HEK293 (cell line): ENCODE data around the gene SCYL1.
"Not testable (repeated sequence)": the region's sequence is repeated elsewhere in the genome, so short reads cannot be mapped to it uniquely, and the experiment has no call there.

Experiments used
- CTCF ChIA-PET: fragments of 350-600 bp; formaldehyde crosslinking; extraction: SDS; loops from one replicate; lab custom pipeline; 2021; ENCODE audit warnings: antibody characterized with exemption; lab: Yijun Ruan, JAX
- POLR2A ChIA-PET: fragments of 300-600 bp; formaldehyde crosslinking; extraction: SDS; loops from one replicate; lab custom pipeline; 2020; ENCODE audit warnings: antibody characterized with exemption, inconsistent platforms; lab: Yijun Ruan, JAX
- H3K27ac ChIP-seq: fragments of 200-500 bp; sonication (Bioruptor generic); 2 replicates; pipeline ENCODE4 v1.5.1; 2014; ENCODE audit warnings: low read depth, low read length, control low read depth, inconsistent platforms; ENCODE audit errors: extremely low read depth
- H3K36me3 ChIP-seq, 2 experiments: fragments of 200-500 bp in 1 of 2; sonication (Bioruptor generic) in 1 of 2; 1 replicate in 1 of 2; 2 replicates in 1 of 2; pipeline ENCODE4 v1.5.1; 2014 to 2017; ENCODE audit warnings: inconsistent platforms in 2 of 2, low read length in 2 of 2; ENCODE audit not compliant: control insufficient read depth in 2 of 2, insufficient read depth in 1 of 2
- H3K4me1 ChIP-seq: fragments of 200-500 bp; sonication (Bioruptor generic); 2 replicates; pipeline ENCODE4 v1.5.1; 2014; ENCODE audit warnings: mild to moderate bottlenecking, low read length, inconsistent platforms; ENCODE audit not compliant: control insufficient read depth, insufficient read depth
- H3K4me3 ChIP-seq: 2 replicates; pipeline ENCODE4 v1.5.1; 2011; ENCODE audit warnings: low read depth, mild to moderate bottlenecking, control low read depth, low read length, moderate library complexity
- H3K9me3 ChIP-seq: fragments of 200-500 bp; sonication (Bioruptor generic); 2 replicates; pipeline ENCODE4 v1.5.1; 2014; ENCODE audit warnings: low read depth, low read length, inconsistent platforms; ENCODE audit not compliant: control insufficient read depth, insufficient read depth
- KLF16 ChIP-seq: fragments of 450-650 bp; formaldehyde crosslinking; IDR thresholded peaks from 2 replicates; pipeline ENCODE4 v1.5.1; 2017; ENCODE audit warnings: missing biosample characterization, missing genetic modification characterization
- PRDM1 ChIP-seq: fragments of 450-650 bp; formaldehyde crosslinking; IDR thresholded peaks from 2 replicates; pipeline ENCODE4; 2016; ENCODE audit warnings: missing biosample characterization, missing genetic modification characterization
- PRDM4 ChIP-seq: fragments of 450-650 bp; formaldehyde crosslinking; IDR thresholded peaks from 2 replicates; pipeline ENCODE4 v1.5.1; 2017; ENCODE audit warnings: missing biosample characterization, missing genetic modification characterization
- TRIM28 ChIP-seq: IDR thresholded peaks from 2 replicates; pipeline ENCODE4 v1.6.1; 2011; ENCODE audit warnings: low read length, control low read depth, borderline replicate concordance
- YY1 ChIP-seq: fragments of 450-650 bp; formaldehyde crosslinking; IDR thresholded peaks from 2 replicates; pipeline ENCODE4 v1.5.1; 2018; ENCODE audit warnings: missing biosample characterization, missing genetic modification characterization
- ZBTB17 ChIP-seq: fragments of 450-650 bp; formaldehyde crosslinking; IDR thresholded peaks from 2 replicates; pipeline ENCODE4 v1.5.1; 2016; ENCODE audit warnings: missing biosample characterization, missing genetic modification characterization
- ZBTB20 ChIP-seq: fragments of 450-650 bp; formaldehyde crosslinking; IDR thresholded peaks from 2 replicates; pipeline ENCODE4 v1.5.1; 2016; ENCODE audit warnings: missing biosample characterization, missing genetic modification characterization
- ZFHX2 ChIP-seq: fragments of 450-650 bp; formaldehyde crosslinking; conservative IDR thresholded peaks from 2 replicates; pipeline ENCODE4 v1.5.1; 2016; ENCODE audit warnings: missing biosample characterization, missing genetic modification characterization
- ZNF16 ChIP-seq: fragments of 450-650 bp; formaldehyde crosslinking; IDR thresholded peaks from 2 replicates; pipeline ENCODE4 v1.5.1; 2016; ENCODE audit warnings: low read depth, missing biosample characterization, missing genetic modification characterization
- ZNF169 ChIP-seq: fragments of 450-650 bp; formaldehyde crosslinking; IDR thresholded peaks from 2 replicates; pipeline ENCODE4 v1.5.1; 2016; ENCODE audit warnings: missing biosample characterization, missing genetic modification characterization
- ZNF174 ChIP-seq: fragments of 450-650 bp; formaldehyde crosslinking; IDR thresholded peaks from 2 replicates; pipeline ENCODE4 v1.5.0; 2017; ENCODE audit warnings: missing biosample characterization, mild to moderate bottlenecking, missing genetic modification characterization
- ZNF202 ChIP-seq: fragments of 450-650 bp; formaldehyde crosslinking; IDR thresholded peaks from 2 replicates; pipeline ENCODE4 v1.5.1; 2016; ENCODE audit warnings: missing biosample characterization, missing genetic modification characterization, borderline replicate concordance
- ZNF239 ChIP-seq: fragments of 450-650 bp; formaldehyde crosslinking; IDR thresholded peaks from 2 replicates; pipeline ENCODE4 v1.5.1; 2016; ENCODE audit warnings: missing biosample characterization, missing genetic modification characterization
- ZNF266 ChIP-seq: fragments of 450-650 bp; formaldehyde crosslinking; IDR thresholded peaks from 2 replicates; pipeline ENCODE4 v1.5.1; 2016; ENCODE audit warnings: missing biosample characterization, missing genetic modification characterization, low read depth
- ZNF362 ChIP-seq: fragments of 450-650 bp; formaldehyde crosslinking; IDR thresholded peaks from 2 replicates; pipeline ENCODE4 v1.5.1; 2016; ENCODE audit warnings: missing biosample characterization, missing genetic modification characterization
- ZNF366 ChIP-seq: fragments of 450-650 bp; formaldehyde crosslinking; conservative IDR thresholded peaks from 2 replicates; pipeline ENCODE4 v1.5.1; 2016; ENCODE audit warnings: missing biosample characterization, missing genetic modification characterization
- ZNF521 ChIP-seq: fragments of 450-650 bp; formaldehyde crosslinking; IDR thresholded peaks from 2 replicates; pipeline ENCODE4 v1.5.1; 2017; ENCODE audit warnings: missing biosample characterization, mild to moderate bottlenecking, missing genetic modification characterization
- ZNF544 ChIP-seq: fragments of 450-650 bp; formaldehyde crosslinking; IDR thresholded peaks from 2 replicates; pipeline ENCODE4 v1.5.0; 2017; ENCODE audit warnings: missing biosample characterization, missing genetic modification characterization
- ZNF596 ChIP-seq: fragments of 450-650 bp; IDR thresholded peaks from 2 replicates; pipeline ENCODE4 v1.5.0; 2018; ENCODE audit warnings: missing biosample characterization, mild to moderate bottlenecking, missing genetic modification characterization, moderate library complexity
- ZNF626 ChIP-seq: fragments of 450-650 bp; sonication (Bioruptor Pico); formaldehyde crosslinking; IDR thresholded peaks from 2 replicates; pipeline ENCODE4 v1.5.1; 2018; ENCODE audit warnings: missing biosample characterization, missing genetic modification characterization, inconsistent platforms
- ZNF707 ChIP-seq: fragments of 450-650 bp; formaldehyde crosslinking; IDR thresholded peaks from 2 replicates; pipeline ENCODE4 v1.5.1; 2016; ENCODE audit warnings: missing biosample characterization, missing genetic modification characterization

The SCYL1 gene

GRCh38 chr11:65516135-65516968, 8.5 kb upstream of the SCYL1 start:
- Histone ChIP-seq H3K4me1 (no peaks in the 10 kb centered on the region), H3K9me3 (no peaks in the 10 kb centered on the region), H3K4me3 (no peak overlapping the region), H3K36me3 (no peaks in the 10 kb centered on the region), H3K27ac (no peak overlapping the region)
- POLR2A ChIA-PET: interaction anchor here (0.7 to 1.4 kb wide), 5 partner anchors 9 to 454 kb away, joined by 3 to 5 read pairs (median 4); partner anchors contain the start of genes EHBP1L1, MALAT1 and SCYL1
- TF ChIP-seq ZNF202 (tag by site-specific recombination): peak; percentile 85; the same call in 1 of the 2 replicates
- TF ChIP-seq ZNF266 (tag by site-specific recombination): 0 out of 2 replicates have a peak, but pooled peaks have one; percentile 10
- TF ChIP-seq ZBTB20 (tag by site-specific recombination): no peak
- TF ChIP-seq ZNF544 (tag by site-specific recombination): no peak
- peak; percentile 27; the same call in 1 of the 2 replicates for TF ChIP-seq ZBTB17 (tag by site-specific recombination)
- TF ChIP-seq ZNF521: no peak
- no peak for TF ChIP-seq YY1 (tag by site-specific recombination)
- peak; percentile 93 for TF ChIP-seq ZNF366 (tag by site-specific recombination)
- TF ChIP-seq TRIM28: no peak
- TF ChIP-seq ZNF596 (tag by site-specific recombination): peak; percentile 100
- no peak for TF ChIP-seq ZFHX2 (tag by site-specific recombination)
- peak; percentile 98 for TF ChIP-seq PRDM1 (tag by site-specific recombination)
- TF ChIP-seq ZNF707 (tag by site-specific recombination): no peak
- TF ChIP-seq PRDM4 (tag by site-specific recombination): no peak
- no peak for TF ChIP-seq ZNF174 (tag by site-specific recombination)
- TF ChIP-seq ZNF626: no peak
- TF ChIP-seq ZNF16: no peak
- no peak for TF ChIP-seq ZNF239 (tag by site-specific recombination)
- TF ChIP-seq ZNF169 (tag by site-specific recombination): peak; percentile 96
- TF ChIP-seq KLF16: no peak
- CTCF ChIA-PET: no interaction called here

GRCh38 chr11:65518941-65519549, 5.8 kb upstream of the SCYL1 start:
- not testable (repeated sequence) for H3K4me3 ChIP-seq, H3K9me3 ChIP-seq, H3K27ac ChIP-seq, H3K4me1 ChIP-seq, H3K36me3 ChIP-seq
- ChIA-PET CTCF (interaction anchor here (0.6 to 1.6 kb wide), 2 partner anchors 8 to 190 kb away, joined by 3 to 5 read pairs; no protein-coding TSS in a partner anchor), POLR2A (interaction anchor here (0.7 kb wide), 1 partner anchor 11 kb away, joined by 6 read pairs; no protein-coding TSS in a partner anchor)
- peak; percentile 55 for TF ChIP-seq ZNF362 (tag by site-specific recombination)

- H3K27ac ChIP-seq, CTCF ChIA-PET, H3K4me1 ChIP-seq, H3K9me3 ChIP-seq, POLR2A ChIA-PET, H3K4me3 ChIP-seq: not testable (repeated sequence)
- peaks cover 0 to 11% of the 10 kb centered on the region in 2 experiments; a peak in 1 of 3 replicates for H3K36me3 ChIP-seq
Observed at GRCh38 chr11:65521777-65522521, 2.9 kb upstream of the SCYL1 start.

GRCh38 chr11:65522718-65523630, 1.9 kb upstream of the SCYL1 start:
- H3K4me1 ChIP-seq, H3K27ac ChIP-seq, H3K9me3 ChIP-seq, H3K4me3 ChIP-seq, CTCF ChIA-PET, POLR2A ChIA-PET: not testable (repeated sequence)
- peaks cover 0 to 21% of the 10 kb centered on the region in 2 experiments; a peak in 1 of 3 replicates for H3K36me3 ChIP-seq
